ENCODE data around the gene SLCO4A1. TPM values are rescaled to one million over a fixed set of nuclear protein-coding genes. Genes with fewer than 3 reads are reported as not detected.

Gene SLCO4A1
- total RNA-seq, 1 donor from 2014 or later = 24.1 TPM

GRCh38 chr20:62606551-62607201 is 35.6 kb upstream of the SLCO4A1 start:
- DNase-seq (ENCODE audit: low spot score) = no peak

DNA sequence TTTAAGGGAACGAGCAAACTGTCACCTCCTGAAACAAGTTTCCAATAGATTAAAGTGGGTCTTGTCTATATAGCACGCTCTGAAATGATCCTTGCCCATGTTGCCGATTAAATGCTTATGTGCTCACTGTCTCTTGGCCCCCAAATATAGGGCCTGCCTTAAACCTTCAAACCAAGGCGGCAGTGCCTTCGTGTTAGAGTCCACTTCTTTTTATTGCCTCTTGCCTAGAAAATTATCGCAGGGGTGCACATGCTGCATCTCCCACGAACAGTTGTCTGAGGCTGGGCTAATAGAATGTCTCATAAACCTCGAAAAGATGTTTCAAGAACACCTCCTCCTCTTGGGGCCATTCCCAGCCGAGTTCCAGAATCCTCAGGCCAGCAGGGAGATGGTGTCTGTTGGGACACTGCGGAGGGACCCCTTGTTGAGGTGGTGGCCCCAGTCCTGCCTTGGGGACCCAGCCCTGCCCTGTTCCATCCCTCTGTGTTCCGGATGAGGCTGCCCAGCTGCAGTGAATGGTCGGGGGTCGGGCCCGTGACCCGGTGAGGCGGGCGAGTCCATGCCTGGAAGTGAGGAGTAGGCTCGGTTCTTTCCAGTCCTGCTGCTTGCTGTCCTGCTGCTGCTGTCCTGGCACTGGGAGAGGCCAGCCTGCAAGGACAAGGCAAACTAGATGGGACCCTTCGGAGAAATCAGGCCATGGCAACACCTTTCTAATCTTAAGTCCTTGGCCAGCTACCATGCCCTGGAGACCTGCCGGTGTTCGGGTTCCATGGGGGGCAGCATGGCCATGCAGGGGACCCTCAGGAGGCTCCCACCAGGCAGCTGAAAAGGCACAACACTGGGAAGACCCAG is 34.7 kb upstream of the SLCO4A1 start:
- no peak for DNase-seq (ENCODE audit: low spot score)

DNA sequence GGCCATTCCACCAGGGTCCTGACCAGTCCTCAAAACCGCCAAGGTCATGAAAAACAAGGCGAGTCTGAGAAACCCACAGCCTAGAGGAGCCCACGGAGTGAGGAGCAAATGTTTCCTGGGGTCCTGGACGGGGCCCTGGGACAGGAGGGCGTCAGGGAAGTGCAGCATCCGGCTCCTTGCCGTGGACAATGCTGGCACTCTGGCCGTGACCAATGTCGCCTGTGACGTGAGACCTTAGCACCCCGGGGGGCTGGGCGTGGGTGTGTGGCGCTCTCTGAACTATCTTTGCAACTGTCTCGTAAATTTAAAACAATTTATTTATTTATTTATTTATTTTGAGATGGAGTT is 34.1 kb upstream of the SLCO4A1 start:
- DNase-seq (ENCODE audit: low spot score) = no peak

DNA sequence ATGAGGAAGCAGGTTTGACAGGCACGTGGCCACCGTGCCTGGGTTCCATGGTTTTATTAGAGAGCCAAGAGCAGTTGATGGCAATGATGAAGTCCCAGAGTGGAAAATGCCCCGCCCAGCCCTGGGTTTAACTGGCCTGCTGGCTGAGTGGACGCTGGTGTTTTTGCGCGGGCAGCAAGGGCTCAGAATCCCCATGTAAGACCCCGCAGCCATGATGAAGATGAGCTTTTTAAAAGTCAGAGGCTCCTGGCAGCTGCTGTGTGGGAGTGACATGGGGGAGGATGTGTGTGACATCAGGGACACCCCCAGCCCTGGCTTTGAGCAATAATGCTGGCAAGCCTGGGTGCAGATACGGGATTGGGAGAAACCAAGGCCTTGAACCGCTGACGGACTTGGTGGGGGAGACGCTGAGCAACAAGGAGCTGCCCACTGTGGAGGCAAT is 33.0 kb upstream of the SLCO4A1 start:
- no peak for DNase-seq (ENCODE audit: low spot score)

DNA sequence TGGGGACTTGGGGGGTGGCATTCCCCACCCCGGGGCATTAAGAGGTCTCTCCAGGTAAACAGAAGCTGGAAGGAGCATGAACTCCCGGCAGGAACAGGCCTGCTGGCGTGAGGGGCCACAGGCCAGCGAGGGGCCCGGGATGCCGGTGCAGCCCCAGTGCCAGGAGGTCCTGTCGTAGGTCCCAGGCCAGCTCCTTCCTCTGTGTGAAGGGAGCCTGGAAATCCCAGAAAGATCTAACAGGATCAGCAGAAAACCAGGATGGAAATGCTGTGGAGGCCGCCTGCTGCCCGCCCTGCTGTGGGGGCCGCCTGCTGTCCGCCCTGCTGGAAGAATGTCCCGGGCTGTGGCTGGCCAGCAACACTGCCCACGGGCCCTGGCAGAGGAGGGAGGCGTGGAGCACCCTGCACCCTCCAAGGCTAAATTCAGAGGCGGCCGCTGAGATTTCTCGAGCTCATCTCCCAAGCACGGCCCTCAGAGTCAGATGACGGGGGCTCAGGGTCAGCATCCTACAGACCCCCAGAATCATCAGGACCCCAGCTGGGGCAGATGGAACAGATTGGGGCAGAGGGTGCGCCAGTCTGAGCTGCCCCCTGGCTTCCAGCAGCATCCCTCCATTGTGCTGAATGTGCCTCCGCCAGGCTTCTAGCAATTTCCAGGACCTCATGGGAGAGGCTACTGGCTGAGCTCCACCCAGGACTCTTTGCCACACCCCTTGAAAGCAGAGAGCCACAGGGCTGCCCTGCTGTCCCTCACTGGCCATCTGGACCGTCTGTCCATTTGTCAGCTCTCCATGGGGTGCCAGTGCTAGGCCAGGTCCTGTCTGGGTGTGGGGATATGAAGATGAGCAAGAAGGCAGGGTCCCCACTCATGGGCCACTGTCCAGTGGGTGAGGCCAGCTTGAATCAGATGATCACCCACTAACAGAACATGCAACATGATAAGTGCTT is 32.2 kb upstream of the SLCO4A1 start:
- no peak for DNase-seq (ENCODE audit: low spot score)

DNA sequence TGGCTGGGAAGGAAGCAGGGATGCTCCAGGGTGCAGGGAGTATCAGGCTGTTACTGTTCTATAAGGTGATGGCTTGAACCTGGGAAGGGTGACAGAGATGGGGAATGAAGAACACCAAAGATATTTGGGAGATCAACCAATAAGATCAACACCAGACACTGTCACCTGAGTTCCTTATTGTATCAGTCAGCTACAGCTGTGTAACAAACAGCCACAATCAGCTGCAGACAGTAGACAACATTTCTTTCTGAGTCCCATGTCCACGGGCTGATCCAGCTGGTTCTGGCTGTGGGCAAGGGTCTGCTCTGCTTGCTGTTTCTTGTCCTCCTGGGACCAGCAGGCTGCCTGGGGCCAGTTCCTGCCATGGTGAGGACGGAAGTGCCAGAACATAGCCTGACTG is 31.3 kb upstream of the SLCO4A1 start:
- DNase-seq (ENCODE audit: low spot score) = no peak

GRCh38 chr20:62611819-62612218 is 30.5 kb upstream of the SLCO4A1 start:
- DNase-seq (ENCODE audit: low spot score) = no peak

DNA sequence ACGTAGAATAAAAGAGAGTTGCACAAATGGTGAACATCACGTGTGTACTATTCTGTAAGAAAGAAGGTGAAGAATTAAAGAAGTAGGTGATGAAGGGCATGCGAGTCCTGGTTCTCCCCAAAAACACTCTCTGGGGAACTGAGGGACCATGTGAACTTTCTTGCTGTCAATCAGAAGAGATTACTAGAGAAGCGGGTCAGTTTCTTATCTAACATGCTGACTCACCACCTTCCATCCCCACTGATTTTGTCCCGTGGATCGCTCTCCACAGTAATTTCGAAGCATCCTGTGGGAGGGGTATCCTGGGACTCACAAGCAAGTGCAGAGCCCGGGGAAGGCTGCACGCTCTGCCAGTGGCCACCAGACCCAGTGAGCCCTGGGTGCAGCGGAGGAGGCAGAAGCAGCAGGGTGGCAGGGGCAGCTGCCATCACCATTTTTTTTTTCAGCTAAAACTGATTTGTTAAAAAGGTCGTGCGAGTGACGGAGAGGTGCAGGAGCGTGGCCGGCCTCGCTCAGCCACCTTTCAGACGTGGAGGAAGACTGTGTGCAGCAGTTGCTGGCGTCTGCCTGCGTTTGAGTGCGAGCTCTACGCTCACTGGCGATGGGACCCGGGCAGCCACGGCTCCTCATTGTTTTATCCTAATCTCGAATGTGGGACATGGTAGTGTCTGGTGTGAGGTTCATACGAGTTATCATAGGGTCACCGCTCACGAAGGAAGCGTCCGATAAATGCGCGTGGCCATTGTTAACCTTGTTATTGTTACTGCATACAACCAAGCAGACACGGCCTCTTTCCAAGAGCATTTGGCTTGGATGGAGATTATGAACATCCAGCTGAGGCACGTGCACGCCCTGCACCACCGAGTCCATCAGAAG is 28.0 kb upstream of the SLCO4A1 start:
- no peak for DNase-seq (ENCODE audit: low spot score)

- no peak for DNase-seq (ENCODE audit: low spot score)
Measured at GRCh38 chr20:62614961-62615680, 27.2 kb upstream of the SLCO4A1 start.

- DNase-seq (ENCODE audit: low spot score) = no peak
Measured at GRCh38 chr20:62615750-62616251, 26.5 kb upstream of the SLCO4A1 start.

DNA sequence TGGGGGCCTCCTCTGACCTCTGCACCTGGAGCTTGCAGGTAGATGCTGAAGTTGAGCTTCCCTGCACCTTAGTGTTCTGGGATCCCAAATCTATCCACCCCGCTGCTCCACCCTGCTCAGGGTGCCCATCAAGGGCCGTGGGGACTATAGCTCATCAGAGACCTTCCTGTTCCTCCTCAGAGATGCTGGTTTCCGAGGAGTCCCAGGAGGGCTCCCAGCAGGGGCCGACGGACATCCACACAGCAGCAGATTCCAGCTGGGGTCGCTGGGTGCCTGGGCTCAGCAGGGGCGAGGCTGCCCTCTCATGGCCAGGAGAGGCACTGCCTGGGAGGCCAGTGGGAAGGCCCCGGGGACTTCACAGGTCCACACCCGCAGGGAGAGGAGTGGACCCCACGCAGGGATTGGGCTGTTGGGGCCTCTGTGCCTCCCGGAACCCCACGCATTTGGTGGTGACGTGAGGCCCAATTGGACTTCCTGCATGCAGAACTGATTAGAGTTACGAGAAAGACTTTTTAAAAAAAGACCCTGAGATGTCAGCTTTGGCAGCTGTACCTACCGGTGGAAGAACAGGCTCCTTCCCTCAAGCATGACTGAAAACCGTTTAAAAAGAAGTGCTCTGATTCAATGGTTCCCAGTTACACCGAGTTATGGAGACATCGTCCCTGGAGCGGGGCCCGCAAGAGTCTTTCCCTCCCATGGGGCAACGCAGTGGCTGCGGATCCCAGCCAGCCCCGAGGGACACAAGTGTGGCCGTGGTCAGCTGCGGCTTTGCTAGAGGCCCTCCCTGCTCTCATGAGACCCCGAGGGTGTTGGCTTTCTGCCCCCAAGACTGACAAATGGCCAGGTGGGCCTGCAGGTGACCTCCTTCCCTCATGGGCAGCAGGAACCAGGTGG is 25.3 kb upstream of the SLCO4A1 start:
- peak; percentile 68 for DNase-seq (ENCODE audit: low spot score)

GRCh38 chr20:62617711-62618483 is 24.4 kb upstream of the SLCO4A1 start:
- DNase-seq (ENCODE audit: low spot score) = no peak

GRCh38 chr20:62618611-62619529 is 23.4 kb upstream of the SLCO4A1 start:
- no peak for DNase-seq (ENCODE audit: low spot score)

GRCh38 chr20:62620625-62621024 is 21.7 kb upstream of the SLCO4A1 start:
- no peak for DNase-seq (ENCODE audit: low spot score)

- no peak for DNase-seq (ENCODE audit: low spot score)
Measured at GRCh38 chr20:62621251-62622110, 20.8 kb upstream of the SLCO4A1 start.

GRCh38 chr20:62622178-62622876 is 20.0 kb upstream of the SLCO4A1 start:
- no peak for DNase-seq (ENCODE audit: low spot score)

Measured in umbilical cord (tissue), 2 donors.